HG03442 (cell line): ENCODE results near the gene TOM1L2.
A peak's percentile ranks its signal among the peaks of the same experiment; 100 is the strongest.

Source experiments
- ATAC-seq: cut with Tn5 transposase; IDR thresholded peaks from one replicate; pipeline ENCODE4 v1.9.1; 2021; ENCODE audit warnings: mild to moderate bottlenecking, moderate library complexity; ENCODE audit not compliant: unreplicated experiment

TOM1L2 gene

DNA sequence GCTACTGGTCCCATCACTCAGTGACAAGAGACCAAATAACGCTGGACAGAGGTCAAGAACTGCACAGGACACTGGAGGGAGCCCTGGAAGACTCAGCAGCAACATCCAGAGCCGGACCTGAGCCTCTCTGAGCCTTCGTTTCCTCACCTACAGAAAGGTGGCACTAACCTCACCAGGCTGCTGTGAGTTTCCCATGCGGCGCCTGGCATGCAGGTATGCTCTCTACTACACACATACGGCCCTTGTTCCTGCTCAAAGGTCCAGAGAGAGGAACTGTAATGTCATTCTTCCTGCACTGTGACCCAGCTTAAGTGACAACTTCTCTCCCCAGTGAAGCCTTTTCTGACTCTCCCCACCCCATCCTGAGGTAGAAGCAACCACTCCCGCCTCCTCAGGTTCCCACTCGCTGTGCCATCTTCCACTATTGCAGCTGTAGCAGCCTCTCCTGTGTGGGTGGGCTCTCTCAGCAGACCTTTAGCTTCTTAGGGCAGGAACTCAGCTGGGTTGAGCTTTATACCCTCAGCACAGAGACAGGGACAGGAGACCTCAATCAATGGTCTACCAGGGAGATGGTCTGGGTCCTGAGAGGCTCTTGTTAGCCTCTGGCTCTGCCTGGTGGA, 91.5 kb downstream of the TOM1L2 start:
- no peak for ATAC-seq

DNA sequence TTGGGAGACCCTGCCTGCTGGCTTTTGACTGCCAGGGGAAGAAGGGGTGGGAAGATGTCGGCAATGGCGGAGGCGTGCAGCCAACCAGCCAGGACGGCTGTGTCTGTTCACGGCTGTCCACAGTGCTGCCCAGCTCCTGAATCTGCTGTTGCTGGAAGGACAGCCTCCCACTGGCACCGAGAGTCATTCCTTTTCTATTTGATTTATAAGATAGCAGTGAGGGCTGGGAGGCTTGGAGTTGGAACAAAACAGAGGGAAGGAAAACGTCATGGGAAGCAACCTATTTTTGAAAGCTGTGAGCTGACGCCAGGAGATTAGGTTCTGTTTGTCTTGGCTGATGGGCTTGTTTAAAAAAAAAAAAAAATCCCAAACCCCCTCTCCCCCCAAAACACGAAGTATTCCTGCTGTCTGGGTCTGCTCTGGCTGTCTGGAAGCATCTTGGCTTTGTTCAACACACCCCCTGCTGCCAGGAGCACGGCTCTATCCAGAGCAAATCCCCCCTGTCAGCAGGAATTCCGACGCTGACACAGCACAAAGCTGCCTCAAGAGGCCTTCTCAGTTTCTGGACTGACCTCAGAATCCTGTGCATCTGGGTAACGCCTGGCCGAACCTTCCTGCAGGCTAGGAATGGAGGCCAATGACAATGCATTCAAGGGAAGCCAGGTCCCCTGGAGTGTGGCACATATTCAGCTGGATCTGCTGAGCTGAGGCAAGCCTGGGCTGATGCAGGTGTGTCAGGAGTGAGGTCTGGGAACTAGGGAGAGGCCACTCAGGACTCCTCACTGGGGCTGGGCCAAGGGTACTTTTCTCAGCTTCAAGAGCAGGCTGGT, 94.5 kb downstream of the TOM1L2 start:
- ATAC-seq = no peak

DNA sequence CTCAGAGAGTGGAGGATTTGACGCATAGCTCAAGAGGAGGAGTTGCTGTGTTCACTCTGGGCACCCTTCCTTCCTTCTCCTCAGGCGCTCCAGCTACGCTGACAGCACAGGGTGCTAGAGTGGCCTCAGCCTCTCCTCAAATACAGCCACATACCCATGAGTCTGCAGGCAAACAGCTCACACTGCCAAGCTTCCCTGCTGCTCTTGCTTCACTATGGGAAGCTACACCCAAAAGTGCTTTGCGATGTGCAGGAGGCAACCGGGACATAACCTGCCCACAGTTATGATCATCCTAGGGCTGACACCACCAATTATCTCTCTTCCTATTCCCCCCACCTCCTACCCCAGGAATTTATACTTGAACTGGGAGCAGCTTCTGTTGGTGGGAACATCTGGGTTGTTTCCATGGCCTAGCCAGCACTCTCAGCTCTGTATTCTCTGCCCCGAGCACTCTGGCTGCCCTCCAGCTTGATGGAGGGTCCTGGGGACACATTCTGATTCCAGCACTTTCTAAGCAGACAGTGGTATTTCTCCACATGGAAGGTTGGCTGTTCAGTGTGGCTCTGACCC, 95.2 kb downstream of the TOM1L2 start:
- no peak for ATAC-seq

DNA sequence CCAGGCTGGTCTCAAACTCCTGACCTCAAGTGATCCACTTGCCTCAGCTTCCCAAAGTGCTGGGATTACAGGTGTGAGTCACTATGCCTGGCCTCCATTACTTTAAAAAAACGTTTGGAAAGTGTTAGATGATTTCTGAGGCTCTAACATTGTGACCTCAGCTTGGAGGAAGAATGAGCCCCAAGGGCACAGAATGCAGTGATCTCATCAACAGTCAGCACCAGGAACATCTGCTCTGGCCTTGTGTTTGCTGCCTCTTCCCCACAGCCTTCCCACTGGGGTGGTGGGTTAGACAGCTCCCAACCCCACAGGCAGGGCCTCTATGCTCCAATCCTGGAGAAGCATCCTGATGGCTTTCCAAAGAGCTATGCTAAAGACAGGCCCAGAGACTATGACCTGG, 97.7 kb downstream of the TOM1L2 start:
- ATAC-seq = no peak

DNA sequence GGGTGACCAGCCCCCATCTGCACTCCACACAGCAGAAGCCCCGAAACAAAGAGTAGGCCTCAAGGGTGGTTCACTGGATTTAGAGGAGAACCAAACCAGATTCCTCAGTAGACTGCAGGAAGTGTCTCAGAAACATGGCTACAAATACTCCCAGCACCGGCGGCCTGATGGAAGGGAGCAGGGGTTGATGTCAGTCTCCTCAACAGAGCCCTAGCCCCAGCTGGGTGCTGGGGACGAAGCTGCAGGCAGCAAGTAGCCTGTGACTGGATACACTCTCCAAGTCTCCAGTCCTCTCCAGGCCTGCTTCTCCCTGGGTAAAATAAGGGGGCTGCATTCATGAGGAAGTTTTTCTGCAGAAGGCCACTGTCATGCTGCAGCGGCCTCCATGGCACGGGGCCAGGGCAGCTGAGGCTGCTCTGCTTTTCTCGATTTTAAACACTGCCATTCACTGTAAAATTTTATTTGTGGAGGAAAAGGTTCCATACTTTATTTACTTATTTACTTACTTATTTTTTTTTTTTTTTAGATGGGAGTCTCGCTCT, 98.7 kb downstream of the TOM1L2 start:
- ATAC-seq = no peak

DNA sequence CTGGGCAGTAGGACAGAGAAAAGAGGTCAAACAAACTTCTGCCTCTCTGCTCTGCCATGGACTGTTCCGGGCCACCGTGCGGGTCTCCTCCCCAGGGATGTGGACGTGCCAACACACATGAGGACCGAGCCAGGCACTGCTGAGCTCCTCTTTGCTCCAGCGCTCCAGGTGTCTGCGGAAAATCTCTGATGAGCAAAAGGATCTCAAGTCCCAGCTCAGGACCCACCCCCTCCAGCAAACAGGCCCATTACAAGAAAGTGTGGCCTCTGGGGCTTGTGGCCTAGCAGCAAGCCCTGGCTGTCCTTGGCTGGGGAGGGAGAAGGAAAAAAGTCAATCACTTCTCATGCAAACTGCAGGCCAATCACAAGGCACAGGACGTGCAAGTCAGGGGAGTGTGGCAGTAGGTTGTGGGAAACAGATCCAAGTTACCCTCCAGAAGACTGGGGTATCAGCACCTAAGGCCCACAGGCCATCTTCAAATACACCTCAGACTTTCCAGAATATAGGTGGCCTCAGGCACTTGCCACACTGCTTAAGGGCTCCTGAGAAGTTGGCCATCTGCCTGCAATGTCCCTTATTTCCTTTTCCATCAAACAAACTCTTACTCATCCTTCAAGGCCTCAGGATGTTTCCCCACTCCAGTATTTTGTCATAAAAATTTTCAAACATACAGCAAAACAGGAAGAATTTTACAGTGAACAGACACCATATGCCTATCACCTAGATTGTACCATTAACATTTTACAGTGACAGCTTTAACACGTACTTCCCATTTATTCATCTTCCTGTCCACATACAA, 99.5 kb downstream of the TOM1L2 start:
- ATAC-seq = no peak

DNA sequence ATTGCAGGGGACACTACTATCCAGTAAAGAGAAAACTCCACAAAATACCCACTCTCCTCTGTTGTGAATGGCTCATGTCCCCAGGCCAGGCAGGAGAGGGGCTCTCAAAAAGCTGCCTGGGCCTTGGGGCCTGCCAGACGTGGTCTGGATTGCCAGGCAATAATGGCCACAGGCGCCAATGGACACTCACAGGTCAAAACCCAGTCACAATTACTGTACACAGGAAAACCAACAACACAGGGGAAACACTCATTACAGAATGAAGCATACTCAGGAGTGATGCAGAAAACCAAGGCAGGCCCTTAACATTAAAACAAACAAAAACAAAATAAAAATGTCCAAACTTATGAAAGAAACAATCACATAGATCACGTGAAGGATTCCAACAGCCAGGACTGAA, 100.3 kb downstream of the TOM1L2 start:
- no peak for ATAC-seq

DNA sequence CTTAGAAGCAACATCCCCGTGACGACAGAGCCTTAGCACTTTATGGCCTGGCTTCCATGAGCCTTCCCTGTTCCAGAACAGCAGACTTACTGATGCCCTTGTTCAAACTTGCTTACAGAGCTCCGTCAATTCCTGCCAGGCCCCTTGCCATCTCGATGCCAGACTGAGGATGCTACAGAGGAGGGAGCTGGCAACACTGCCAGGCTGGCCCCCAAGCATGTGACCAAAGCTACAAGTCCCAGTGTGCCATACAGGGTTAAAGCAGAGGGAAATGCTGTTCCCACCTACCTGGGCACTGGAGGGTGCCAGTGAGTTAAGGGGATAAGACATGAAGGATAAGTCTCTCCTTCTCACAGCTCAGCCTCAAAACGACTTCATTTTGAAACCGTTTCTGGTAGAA, 102.0 kb downstream of the TOM1L2 start:
- no peak for ATAC-seq

DNA sequence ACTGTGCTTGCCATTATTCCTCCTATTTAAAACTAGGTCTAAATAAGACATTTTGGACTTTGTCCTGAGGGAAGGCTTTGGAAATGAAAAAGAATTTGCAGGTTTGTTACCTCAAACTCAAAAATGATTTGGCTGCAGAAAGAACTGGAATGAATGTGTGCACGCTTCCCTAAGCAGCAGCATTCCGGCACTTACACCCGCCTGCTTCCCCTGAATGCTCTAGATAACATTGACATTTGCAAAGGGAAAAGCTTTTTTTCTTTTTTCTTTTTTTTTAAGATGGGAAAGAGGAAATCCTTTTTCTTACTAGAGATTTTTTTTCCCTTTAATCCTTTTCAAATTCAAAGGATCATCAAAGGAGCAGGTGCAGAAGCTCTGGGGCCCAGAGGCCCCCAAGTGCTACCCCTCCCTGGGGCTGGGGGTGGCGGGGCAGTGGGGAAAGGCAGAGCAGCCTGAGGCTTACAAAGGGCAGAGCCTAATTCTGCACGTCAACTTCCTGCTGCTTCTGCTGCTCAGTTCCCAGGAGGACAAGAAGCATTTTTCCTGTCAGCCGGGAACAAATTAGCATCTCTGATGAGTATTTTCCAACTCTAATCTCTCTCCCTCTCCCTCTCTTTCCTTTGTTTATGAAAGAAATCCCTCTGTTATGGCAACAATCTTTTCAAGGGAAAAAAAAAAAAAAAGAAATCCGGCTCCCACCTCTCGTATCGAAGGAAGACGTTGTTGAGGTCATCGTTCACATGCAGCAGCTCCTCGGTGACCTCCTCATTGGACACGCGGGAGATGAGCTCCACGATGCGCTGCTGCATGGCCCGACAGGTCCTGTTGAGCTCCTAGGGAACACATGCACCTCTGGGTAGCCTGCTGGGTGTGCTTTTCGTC, 103.3 kb downstream of the TOM1L2 start:
- ATAC-seq = no peak

DNA sequence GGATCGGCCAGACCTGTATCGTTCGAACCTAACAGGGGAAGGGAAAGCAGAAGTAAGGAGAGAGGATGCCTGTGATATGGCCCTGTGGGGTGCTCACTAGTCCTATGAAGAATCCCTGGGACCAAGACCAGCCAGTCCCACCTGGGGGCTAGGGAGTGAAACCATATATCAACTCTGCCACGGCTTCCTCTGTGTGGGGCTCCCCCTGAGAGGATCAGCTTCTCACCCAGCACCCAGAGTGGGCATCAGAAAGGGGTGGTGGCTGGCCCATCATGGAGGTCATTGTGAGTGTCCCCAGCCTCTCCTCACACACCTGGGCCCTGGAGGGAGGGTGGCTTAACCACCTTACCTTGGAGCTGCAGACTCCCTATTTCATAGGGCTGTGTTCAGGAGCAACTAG, 105.3 kb downstream of the TOM1L2 start:
- ATAC-seq = no peak

DNA sequence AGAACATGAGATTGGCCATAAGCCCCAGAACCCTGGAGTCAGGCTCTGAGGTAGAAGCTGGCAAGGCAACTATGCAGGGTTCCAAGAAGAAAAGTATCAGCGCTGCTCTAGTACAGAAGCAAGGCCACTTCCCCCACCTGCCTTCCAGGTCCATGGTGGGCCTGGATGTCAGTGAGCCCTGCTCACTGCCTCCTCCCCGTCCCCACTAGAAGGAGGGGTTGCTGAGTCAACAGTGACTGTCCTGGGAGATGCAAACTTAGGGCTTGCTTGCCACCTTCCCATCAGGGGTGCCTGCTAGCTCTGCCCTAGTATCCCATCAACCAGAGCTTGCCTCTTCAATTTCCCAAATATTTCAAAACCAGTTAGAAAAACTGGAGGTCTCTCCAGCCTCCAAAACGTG, 105.8 kb downstream of the TOM1L2 start:
- ATAC-seq = no peak

DNA sequence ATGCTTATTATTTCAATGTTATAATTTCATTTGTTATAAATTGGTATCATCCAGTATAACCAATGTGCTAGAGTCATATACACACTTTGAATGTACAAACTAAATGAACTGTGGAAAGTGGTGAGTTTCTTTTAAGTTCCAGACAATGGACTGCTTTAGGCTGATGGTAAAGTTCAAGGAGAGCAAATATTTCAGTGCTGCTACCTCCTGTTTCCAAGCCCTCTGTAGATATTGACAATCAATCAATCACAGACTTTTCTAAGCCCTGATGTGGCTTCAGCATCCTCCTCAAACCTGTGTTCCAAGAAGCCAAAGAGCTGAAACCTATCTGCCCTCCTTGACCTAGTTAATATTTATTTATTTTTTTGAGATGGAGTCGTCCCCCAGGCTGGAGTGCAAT, 107.2 kb downstream of the TOM1L2 start:
- ATAC-seq = no peak

DNA sequence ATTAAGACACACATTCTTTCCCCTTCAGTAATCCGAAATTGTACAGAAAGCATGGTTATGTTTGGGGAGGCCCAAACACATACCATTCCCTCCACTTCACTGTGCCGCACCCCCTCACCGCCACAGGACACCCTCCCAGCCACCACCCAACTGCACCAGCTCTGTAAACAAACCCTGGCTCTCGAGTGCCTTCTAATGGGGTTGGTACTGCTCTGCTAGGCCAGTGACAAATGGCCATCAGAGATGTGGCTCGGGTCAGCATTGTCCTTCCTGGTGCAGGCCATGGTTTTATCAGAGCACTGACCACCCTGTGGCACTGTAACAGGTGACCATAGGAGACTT, 111.5 kb downstream of the TOM1L2 start:
- no peak for ATAC-seq

DNA sequence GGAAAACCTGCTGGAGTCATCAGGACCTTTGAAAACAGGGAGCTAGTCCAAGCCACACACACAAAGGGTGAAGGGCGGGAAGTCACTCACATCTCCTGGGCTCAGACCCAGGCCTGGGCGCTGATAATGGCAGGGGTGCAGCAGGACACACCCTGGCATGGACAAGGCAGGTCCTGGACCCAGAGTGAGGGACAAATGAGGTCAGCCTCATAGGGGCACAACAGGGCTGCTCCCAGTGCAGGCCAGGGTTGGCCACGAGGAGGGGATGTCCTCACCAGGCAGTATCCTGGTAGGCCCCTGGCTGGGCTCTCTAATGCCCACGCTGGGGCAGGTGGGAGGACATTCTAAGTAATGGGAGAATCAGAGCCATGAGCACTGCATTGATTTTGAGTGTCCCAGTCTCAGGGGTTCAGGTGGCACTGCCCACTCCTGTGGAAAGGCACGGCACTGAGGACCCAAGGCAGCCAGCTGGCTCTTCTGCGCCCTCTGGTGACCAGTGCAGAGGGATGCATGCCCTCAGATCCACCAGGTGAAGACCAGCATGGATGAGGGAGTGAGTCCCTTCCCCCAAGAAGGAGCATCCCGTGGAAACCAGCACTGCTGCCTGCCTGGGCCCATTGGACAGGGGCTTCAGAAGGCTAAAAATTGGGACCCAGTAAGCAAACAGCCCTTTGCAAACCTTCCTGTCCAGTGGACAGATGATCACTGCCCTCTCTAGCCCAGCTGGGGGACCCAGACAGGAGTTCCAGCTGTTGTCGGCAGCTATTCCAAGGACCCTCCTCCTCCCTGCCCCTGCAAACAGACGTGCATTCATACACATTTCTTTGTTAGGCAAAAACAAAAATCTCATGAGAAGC, 112.1 kb downstream of the TOM1L2 start:
- ATAC-seq = peak; percentile 69

DNA sequence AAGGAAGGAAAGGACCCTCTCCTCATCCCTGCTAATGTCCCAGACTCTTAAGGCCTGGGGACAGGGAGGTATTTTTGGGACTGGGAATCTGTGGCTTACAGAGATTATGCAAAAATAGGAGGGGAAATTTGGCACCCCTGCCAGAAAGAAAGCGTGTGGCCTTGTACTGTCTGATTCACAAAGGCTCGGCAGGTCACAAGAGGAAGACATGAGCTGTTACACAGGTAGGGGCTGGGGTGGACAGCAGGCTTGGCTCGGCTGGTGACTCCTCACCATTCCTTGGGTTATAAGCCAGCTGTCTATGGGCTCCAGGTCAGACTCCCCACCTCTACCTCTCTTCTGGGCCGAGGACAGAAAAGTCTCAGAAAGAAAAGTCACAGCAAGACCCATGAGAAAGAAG, 114.7 kb downstream of the TOM1L2 start:
- ATAC-seq = no peak

DNA sequence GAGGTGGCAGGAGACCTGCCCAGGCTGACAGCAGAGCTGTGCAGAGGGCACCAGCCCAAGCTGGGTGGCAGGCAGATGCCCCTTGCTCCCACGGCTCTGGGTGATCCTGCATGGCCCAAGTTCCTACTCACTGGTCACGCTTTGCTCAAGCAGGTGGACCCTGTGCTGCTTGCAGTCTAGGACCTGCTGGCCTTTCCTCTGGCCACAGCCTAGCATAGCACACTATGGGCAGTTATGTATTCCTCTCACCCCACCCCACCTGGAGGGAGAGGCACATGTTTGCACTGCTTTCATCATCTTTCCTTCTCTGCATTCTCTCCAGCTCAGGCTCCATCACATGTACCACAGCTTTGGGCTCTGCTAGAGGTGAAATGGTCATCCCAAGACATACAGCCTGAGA, 115.8 kb downstream of the TOM1L2 start:
- ATAC-seq = no peak

DNA sequence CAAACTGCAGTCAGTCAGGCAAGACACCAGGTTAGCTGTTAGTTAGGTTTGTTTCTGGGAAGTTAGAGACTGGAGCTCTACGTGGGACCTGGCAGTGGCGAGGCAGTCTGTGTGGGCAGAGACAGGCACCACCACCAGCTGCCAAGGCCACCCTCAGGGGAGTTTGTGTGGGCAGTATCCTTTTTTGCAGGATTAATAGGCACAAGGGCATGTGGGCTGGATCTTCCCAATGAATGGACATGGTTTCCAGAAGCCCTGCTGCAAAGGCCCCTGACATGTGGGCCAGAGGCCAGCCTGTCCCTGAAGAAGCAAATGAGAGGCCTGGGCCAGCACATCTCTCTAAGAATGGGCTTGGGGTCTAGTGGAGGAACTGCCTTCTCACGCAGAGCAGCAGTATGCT, 116.2 kb downstream of the TOM1L2 start:
- ATAC-seq = no peak

DNA sequence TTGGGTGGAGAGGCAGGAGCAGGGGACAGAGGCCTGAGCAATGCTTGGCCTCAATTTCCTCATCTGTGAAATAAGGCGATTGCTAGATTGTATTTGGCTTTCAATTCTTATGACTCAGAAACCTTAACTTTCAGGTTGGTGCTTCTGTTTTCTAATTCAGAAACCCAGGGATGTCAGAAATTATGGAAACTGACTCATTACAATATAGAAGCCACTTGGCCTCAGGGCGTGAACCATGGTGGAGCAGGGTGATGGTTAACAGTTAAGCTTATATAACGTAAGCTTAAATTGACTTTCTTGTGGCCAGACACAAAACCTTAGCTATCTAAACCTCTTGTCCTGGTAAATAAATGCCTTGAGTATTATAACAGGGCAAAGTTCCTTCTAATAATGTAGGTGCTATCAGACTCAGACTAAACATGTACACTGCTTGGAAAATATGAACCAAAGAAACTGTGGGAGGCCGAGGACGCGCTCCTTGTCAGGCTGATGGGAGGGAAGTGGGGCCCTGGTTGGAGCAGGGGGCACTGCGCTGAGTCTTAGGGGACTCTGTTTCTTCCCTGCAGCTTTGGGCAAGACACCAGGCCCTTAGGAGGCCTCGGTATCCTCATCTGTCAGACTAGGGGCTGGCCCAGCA, 118.3 kb downstream of the TOM1L2 start:
- no peak for ATAC-seq

DNA sequence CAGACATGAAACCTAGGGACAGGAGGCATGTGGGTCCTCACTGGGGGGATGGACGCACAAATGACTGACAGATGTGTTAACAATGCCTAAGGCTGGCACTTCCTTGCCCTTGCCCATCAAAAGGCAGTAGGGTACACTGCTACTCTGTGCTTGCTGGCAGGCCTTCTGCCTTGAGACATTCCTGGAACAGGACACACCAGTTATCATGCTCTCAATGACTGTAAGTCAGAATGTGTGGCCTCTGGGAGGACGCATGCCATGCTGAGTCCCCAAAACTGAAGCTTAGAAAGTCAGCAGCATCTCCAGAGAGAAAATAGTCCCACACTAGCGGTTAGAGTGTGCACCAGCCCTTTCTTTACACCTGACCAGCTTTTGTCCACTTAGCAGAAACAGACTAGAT, 119.3 kb downstream of the TOM1L2 start:
- no peak for ATAC-seq
